Right lobe of liver (tissue), 6 donors: Measurements from ENCODE around the gene UNC93B1. TPM values are rescaled to one million over a fixed set of nuclear protein-coding genes. Genes with fewer than 3 reads are reported as not detected.

ENCODE experiments used
- ATAC-seq, 4 donors: fragments of 200-7000 bp; cut with Tn5 transposase; one replicate each; pipeline ENCODE4 v1.9.1; 2020; ENCODE audit warnings: mild to moderate bottlenecking in 4 of 4, moderate library complexity in 4 of 4
- DNase-seq, 3 donors: peaks; one replicate each; pipeline ENCODE4 v3.0.0-alpha.2; 2020
- H3K27ac ChIP-seq, 3 donors: fragments of 200-600 bp; one replicate each; pipeline ENCODE4 v1.8.0; 2022
- H3K27me3 ChIP-seq, 2 donors: fragments of 200-600 bp; one replicate each; pipeline ENCODE4 v1.8.0; 2022
- H3K36me3 ChIP-seq, 4 donors: fragments of 200-600 bp; sonication (generic) in 1 of 4; one replicate each; pipeline versions ENCODE4 v1.5.1 to v1.8.0; 2017 to 2022; ENCODE audit warnings: control low read depth in 1 of 4
- H3K4me1 ChIP-seq, 4 donors: fragments of 200-600 bp; sonication (generic) in 1 of 4; one replicate each; pipeline versions ENCODE4 v1.5.1 to v1.8.0; 2017 to 2022; ENCODE audit warnings: control low read depth in 1 of 4
- H3K4me3 ChIP-seq, 3 donors: fragments of 200-600 bp; one replicate each; pipeline ENCODE4 v1.8.0; 2022
- H3K9me3 ChIP-seq, 4 donors: fragments of 200-600 bp; sonication (generic) in 1 of 4; one replicate each; pipeline versions ENCODE4 v1.5.1 to v1.8.0; 2017 to 2022; ENCODE audit warnings: control low read depth in 1 of 4
- POLR2A ChIP-seq: fragments of 450-650 bp; IDR thresholded peaks from one replicate; pipeline ENCODE4 v1.6.1; 2017; ENCODE audit warnings: antibody characterized with exemption, mild to moderate bottlenecking
- WGBS: methylation state at CpG from one replicate; pipeline ENCODE4 v1.1.6; 2018; ENCODE audit warnings: low coverage, low lambda C conversion rate; ENCODE audit not compliant: insufficient coverage; ENCODE audit errors: missing lambda C conversion rate; 5-methylcytosine and 5-hydroxymethylcytosine counted together
- intact Hi-C, 2 donors: fragments of 100-400 bp; cut with DNase I; formaldehyde crosslinking; loops; one replicate each; pipeline versions ENCODE4 v1.11.2 to v1.14.1; 2022
- total RNA-seq, 6 experiments: library from RNA; depleted of rRNA in 2 of 6; stranded (reverse); fragments of >200 nt in 2 of 6; fragmentation: NEBNext Ultra II Directional in 3 of 6; extraction: Animal tissue kit (Norgen Biotek cat#: 25700) in 3 of 6; gene quantifications; one replicate each; pipeline versions ENCODE4 v1.1.0 to v1.2.4, GENCODE V29; 2016 to 2023
- TF ChIP-seq, protein P1 (sequence below), 4 donors: fragments of 200-600 bp in 3 of 4; fragments of 450-650 bp in 1 of 4; IDR thresholded peaks; one replicate each; pipeline versions ENCODE4 v1.5.1 to v1.8.0; 2016 to 2022; ENCODE audit warnings: antibody characterized with exemption in 4 of 4, mild to moderate bottlenecking in 2 of 4
- donor health status: DM: no; HTN: yes; CAD: no.
- donor health status: DM: no; HTN: no; CAD: no.
- donor health status: DM: no; HTN: no; CAD: no.
- donor health status: DM: no; HTN: yes; CAD: no.
- donor health status: DM: no; HTN: yes; CAD: no.

Gene UNC93B1
- total RNA-seq, 6 experiments from 2014 or later = 13.3 to 21.4 (median 17.9) TPM

DNA sequence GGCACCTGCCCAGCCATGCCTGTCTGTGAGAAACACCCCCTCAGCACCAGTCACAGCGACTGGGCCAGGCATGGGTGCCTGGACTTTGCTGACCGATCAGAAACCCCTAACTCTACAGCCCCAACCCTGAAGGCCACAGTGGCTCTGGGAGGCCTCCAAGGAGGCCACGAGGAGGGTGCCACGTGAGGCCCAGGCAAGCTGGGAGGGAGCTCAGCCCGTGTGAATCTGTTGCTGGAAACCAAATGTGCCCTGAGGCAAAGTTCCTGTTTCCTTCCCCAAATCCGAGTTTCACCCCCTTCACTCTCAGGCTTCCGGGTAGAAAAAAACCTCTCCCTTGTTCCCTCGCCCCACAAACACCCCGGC is 1.3 kb downstream of the UNC93B1 start:
- Histone ChIP-seq H3K27me3 (no peaks in the 10 kb centered on the region), H3K27ac (no peak overlapping the region), H3K36me3 (no peaks in the 10 kb centered on the region), H3K9me3 (no peaks in the 10 kb centered on the region), H3K4me3 (peak overlapping the region in 1 of 3 donors; percentile 80), H3K4me1 (peaks cover 0 to 4% (median under 1%) of the 10 kb centered on the region in 4 donors)
- ATAC-seq (peak in 3 of 4 donors; percentile 3 to 24 (median 5)), DNase-seq (no peak)
- WGBS = 50% methylated on average over 2 of the region's 9 CpGs
- intact Hi-C loops = no loop called here
- TF ChIP-seq POLR2A = no peak
- TF ChIP-seq, protein P1, sequence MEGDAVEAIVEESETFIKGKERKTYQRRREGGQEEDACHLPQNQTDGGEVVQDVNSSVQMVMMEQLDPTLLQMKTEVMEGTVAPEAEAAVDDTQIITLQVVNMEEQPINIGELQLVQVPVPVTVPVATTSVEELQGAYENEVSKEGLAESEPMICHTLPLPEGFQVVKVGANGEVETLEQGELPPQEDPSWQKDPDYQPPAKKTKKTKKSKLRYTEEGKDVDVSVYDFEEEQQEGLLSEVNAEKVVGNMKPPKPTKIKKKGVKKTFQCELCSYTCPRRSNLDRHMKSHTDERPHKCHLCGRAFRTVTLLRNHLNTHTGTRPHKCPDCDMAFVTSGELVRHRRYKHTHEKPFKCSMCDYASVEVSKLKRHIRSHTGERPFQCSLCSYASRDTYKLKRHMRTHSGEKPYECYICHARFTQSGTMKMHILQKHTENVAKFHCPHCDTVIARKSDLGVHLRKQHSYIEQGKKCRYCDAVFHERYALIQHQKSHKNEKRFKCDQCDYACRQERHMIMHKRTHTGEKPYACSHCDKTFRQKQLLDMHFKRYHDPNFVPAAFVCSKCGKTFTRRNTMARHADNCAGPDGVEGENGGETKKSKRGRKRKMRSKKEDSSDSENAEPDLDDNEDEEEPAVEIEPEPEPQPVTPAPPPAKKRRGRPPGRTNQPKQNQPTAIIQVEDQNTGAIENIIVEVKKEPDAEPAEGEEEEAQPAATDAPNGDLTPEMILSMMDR (IDR thresholded peaks at IDR 0.05) = no peak

DNA sequence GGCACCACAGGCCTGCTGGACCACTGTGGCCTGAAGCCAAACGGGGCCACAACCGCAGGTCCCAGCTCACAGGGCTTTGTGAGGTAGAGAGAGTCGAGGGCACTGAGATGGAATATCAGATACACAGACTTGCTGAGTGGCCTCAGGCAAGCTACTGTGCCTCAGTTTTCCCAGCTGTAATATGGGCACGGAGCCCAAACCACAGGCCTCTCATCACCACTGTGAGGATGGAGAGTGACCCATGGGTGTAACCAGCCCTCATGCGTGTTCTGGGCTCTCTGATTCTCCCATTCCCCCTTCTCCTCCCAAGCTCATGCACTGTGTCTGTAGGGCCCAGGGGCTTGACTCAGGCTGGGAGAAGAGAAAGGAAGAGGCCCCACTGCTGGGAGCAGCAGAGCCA is 4.2 kb downstream of the UNC93B1 start:
- Histone ChIP-seq H3K4me3 (no peak overlapping the region), H3K27ac (no peak overlapping the region), H3K27me3 (no peaks in the 10 kb centered on the region), H3K36me3 (no peaks in the 10 kb centered on the region), H3K9me3 (no peaks in the 10 kb centered on the region), H3K4me1 (peaks cover 0 to 4% (median under 1%) of the 10 kb centered on the region in 4 donors)
- ATAC-seq = no peak
- TF ChIP-seq, protein P1 (IDR thresholded peaks at IDR 0.05) = no peak
- TF ChIP-seq POLR2A = no peak
- intact Hi-C loops = no loop called here
- no CpG with 5 or more reads among the region's 5 CpGs for whole genome bisulfite sequencing
- no peak for DNase-seq

DNA sequence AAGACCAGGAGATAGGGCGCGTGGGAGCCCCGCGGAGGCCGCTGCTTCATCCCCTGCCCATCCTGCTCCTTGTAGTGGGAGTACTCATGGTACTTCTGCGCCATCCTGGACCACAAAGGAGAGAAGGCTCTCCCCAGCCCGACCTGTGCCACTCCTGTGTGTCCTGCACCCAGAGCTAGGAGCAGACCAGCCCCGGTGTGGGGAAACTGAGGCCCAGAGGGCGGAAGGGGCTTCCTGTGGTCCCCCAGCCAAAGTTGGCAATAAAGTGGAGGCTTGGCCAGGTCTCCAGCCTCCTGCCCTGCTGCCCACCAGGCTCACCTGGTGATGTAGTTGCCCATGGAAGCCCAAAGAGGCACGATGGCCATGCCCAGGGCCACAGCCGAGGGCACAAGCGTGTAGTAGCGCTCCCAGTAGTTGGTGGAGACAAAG is 4.7 kb downstream of the UNC93B1 start:
- no peak overlapping the region for H3K27ac ChIP-seq
- H3K36me3 ChIP-seq = no peaks in the 10 kb centered on the region
- ATAC-seq (no peak), DNase-seq (no peak)
- no peak for TF ChIP-seq POLR2A
- TF ChIP-seq, protein P1 (IDR thresholded peaks at IDR 0.05) = no peak
- H3K4me3 ChIP-seq = no peak overlapping the region
- H3K27me3 ChIP-seq = no peaks in the 10 kb centered on the region
- peaks cover 0 to 4% (median under 1%) of the 10 kb centered on the region in 4 donors for H3K4me1 ChIP-seq
- intact Hi-C loops = no loop called here
- H3K9me3 ChIP-seq = no peaks in the 10 kb centered on the region
- no CpG with 5 or more reads among the region's 13 CpGs for WGBS

DNA sequence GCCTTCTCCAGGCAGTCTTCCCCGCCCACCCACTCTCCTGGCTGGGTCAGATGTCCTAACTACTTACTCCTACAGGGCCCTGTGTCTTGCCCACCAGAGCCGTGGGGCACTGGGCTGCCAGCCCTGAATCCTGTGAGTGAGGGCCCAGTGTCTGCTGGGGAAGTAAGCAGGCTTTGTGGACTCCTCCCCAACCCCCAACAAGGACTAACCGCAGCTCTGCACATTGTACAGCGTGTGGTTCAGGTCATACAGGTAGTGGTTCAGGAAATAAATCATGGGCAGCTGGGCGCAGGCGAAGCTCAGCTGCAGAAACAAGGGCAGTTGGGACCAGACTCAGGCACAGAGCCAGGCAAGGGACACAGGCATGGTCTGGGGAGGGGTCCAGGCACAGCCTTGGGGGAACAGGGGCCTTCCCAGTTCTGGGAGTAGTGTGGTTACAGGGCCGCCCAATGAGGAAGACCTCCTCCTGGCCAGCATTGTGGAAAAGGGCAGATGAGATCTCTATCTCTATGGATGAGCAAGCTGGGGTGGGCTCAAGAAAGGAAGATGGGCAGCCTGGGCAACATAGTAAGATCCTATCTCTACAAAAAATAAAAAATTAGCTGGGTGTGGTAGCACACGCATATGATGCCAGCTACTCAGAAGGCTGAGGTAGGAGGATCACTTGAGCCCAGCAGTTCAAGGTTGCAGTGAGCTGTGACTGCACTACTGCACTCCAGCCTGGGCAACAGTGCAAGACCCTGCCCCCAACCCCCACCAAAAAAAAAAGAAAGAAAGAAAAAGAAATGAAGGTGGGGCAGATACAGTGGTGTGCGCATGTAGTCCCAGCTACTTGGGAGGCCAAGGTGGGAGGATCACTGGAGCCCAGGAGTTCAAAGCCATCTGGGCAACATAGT is 5.5 kb downstream of the UNC93B1 start:
- no peak for DNase-seq
- ATAC-seq = peak in 1 of 4 donors; percentile 9
- intact Hi-C loops = no loop called here

More for the DNA sequence above, 5.5 kb downstream of the UNC93B1 start:
- no peak for TF ChIP-seq POLR2A
- TF ChIP-seq, protein P1 (IDR thresholded peaks at IDR 0.05) = no peak
- Histone ChIP-seq H3K36me3 (no peaks in the 10 kb centered on the region), H3K4me1 (peaks cover 0 to 4% (median 0%) of the 10 kb centered on the region in 4 donors), H3K9me3 (no peaks in the 10 kb centered on the region), H3K27me3 (no peaks in the 10 kb centered on the region), H3K4me3 (no peak overlapping the region), H3K27ac (no peak overlapping the region)
- 96% methylated on average over 4 of the region's 9 CpGs for WGBS
